ENCODE measurements around the gene HMCN2.

Gene HMCN2

DNA sequence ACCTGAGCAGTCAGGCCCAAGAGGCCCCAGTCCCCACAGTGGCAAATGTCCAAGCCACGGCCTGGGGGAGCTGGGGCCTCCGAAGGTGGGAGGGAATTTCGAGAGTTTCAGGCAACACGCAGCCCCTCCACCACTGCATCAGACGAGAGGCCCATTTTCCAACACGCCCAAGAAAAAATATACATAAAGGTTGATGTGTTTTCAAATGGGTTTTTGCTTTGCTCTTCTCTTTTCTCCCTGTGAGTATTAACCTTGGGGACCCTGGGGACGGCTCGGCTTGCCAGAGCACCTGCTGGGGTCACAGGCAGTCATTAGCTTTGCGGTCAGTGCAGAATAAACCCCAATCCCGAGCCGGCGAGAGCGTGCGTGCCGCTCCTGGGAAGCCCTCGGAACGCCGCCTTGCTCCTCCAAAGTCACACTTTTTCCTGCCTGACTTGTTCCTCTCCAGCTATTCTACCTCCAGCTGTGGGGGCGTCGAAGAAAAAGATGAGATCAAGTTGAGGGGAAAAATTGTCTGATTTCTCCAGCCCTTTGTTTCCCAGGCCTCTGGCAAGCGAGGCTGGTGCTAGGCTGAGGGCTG is 210.7 kb downstream of the HMCN2 start:
- no peak for DNase-seq (ENCODE audit: low read depth)
- TF ChIP-seq, protein P1, sequence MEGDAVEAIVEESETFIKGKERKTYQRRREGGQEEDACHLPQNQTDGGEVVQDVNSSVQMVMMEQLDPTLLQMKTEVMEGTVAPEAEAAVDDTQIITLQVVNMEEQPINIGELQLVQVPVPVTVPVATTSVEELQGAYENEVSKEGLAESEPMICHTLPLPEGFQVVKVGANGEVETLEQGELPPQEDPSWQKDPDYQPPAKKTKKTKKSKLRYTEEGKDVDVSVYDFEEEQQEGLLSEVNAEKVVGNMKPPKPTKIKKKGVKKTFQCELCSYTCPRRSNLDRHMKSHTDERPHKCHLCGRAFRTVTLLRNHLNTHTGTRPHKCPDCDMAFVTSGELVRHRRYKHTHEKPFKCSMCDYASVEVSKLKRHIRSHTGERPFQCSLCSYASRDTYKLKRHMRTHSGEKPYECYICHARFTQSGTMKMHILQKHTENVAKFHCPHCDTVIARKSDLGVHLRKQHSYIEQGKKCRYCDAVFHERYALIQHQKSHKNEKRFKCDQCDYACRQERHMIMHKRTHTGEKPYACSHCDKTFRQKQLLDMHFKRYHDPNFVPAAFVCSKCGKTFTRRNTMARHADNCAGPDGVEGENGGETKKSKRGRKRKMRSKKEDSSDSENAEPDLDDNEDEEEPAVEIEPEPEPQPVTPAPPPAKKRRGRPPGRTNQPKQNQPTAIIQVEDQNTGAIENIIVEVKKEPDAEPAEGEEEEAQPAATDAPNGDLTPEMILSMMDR (IDR thresholded peaks at IDR 0.05; ENCODE audit: insufficient read depth, low read depth, low read length, missing control alignments), result no peak
- H3K4me3 ChIP-seq (ENCODE audit: low read depth, low read length), result no peak overlapping the region

DNA sequence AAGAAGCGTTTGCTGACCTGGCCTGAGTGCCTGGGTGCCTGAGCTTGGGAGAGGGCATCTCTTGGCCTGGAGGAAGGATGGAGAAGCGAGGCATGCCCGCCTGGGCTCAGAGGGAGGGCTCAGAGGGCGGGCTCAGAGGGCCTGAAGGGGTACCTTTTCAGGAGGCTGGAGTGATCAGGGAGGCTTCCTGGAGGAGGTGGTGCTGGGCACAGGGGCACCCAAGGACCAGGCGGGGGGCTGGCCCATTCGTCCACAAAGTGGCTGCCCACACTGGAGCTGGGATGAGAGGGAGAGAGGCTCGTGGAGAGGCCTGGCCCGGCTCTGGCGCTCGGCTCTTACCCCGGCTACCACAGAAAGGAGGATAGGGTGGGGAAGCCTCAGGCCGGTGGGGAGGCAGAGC is 212.0 kb downstream of the HMCN2 start:
- no peak overlapping the region for H3K4me3 ChIP-seq (ENCODE audit: low read depth, low read length)
- TF ChIP-seq, protein P1 (IDR thresholded peaks at IDR 0.05; ENCODE audit: insufficient read depth, low read depth, low read length, missing control alignments), result no peak
- DNase-seq (ENCODE audit: low read depth), result no peak

DNA sequence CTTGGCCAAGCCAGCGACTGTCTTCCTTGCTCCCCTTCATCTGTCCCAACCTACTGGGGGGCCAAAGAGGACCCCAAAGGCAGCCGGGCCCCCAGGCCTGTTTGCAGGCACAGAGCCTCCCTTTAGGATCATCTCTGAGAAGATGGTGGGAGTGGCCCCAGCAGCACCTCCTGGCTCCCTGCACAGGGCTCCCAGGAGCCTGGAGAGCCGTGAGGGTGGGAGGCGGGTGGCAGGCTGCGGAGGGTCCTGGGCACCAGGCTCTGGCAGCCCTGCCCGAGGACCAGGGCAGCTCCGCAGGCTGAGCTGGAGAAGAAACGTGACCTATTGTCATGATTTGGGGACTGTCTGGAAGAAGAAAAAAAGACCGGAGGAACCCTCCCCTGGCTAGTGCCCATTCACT is 212.6 kb downstream of the HMCN2 start:
- H3K4me3 ChIP-seq (ENCODE audit: low read depth, low read length), result no peak overlapping the region
- no peak for DNase-seq (ENCODE audit: low read depth)
- TF ChIP-seq, protein P1 (IDR thresholded peaks at IDR 0.05; ENCODE audit: insufficient read depth, low read depth, low read length, missing control alignments), result no peak

DNA sequence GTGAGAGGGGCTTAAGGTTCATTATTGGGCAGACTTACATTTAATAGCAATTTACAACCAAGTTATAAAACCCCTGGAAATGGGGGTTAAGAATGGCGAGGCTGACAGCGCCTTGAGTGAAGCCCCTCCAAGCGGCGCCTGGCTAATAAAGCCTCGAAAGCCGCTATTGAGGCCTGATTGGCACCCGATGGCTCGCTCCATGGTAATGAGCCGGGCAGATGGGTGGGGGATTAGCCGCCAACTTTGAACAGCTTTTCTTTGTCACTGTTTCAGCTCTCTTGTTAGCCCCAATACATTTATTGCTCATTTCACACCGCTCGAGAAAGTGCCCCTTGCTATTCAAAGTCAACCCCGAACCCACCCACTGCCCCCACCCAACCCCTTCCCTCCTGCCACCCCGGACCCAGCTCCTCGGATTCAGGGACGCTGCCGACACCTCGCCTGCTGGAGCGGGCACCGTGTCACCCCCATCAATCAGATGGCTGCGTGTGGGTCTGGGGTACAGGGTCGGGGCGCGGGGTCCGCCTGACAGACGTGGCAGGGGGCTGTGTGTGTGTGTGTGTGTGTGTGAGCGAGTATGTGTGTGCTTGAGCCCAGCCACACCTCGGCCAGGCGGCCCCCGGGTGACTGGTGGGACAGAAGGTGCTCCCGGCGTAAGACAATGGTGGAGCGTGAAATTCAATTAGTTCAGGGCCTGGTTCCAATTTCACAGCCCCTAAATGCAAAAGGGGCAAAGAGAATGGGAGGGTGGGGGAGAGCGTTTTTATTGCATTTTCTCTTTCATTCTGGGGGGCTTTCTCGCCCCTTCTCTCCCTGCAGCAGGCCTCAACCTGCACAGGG is 213.4 kb downstream of the HMCN2 start:
- TF ChIP-seq, protein P1 (IDR thresholded peaks at IDR 0.05; ENCODE audit: insufficient read depth, low read depth, low read length, missing control alignments), result no peak
- no peak overlapping the region for H3K4me3 ChIP-seq (ENCODE audit: low read depth, low read length)
- DNase-seq (ENCODE audit: low read depth), result no peak

DNA sequence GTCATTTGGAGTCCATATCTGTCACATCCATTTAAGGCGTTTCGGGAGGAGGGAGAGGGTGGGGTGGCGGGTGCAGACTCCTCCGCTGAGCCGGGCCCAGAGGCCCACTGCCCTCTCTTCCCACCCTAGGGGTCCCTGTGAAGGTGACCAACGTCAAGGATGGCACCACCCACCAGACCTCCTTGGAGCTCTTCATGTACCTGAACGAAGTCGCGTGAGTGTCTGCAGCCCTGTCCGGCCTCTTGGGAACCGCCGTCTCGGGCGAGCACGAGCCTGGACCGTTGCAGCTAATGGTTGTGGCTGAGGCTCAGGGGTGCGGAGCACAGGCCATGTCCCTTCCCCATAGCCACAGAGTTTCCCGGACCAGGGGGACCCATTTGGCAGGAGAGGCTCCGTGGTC is 214.0 kb downstream of the HMCN2 start:
- TF ChIP-seq, protein P1 (IDR thresholded peaks at IDR 0.05; ENCODE audit: insufficient read depth, low read depth, low read length, missing control alignments), result no peak
- no peak for DNase-seq (ENCODE audit: low read depth)
- H3K4me3 ChIP-seq (ENCODE audit: low read depth, low read length), result no peak overlapping the region

DNA sequence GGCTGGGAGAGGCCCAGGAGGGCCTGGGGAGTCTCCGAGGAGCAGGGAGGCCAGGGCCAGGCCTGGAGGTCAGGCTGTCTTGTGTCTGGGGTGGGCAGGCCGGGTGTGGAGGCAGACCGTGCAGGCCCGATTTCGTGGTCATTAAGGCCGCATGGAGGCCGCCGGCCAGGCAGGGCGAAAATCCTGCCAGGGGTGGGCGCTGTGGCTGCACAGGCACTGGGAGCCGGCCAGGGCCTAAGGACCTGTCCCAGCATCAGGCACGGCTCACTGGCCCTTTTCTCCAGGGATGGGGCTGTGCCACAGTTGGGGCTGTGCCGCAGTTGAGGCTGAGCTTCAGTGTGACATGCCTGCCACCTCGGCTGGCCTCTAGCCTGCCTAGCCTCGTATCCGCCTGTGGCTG is 215.1 kb downstream of the HMCN2 start:
- no peak for DNase-seq (ENCODE audit: low read depth)
- no peak overlapping the region for H3K4me3 ChIP-seq (ENCODE audit: low read depth, low read length)
- TF ChIP-seq, protein P1 (IDR thresholded peaks at IDR 0.05; ENCODE audit: insufficient read depth, low read depth, low read length, missing control alignments), result no peak

Data from GM12865 (cell line).